GM18870 (cell line): ENCODE data around the gene ATXN1.
A peak's percentile ranks its signal among the peaks of the same experiment; 100 is the strongest.
"Not testable (repeated sequence)": the region's sequence is repeated elsewhere in the genome, so short reads cannot be mapped to it uniquely, and the experiment has no call there.

Experiments used
- ATAC-seq: cut with Tn5 transposase; IDR thresholded peaks from one replicate; pipeline ENCODE4 v1.9.1; 2021; ENCODE audit warnings: moderate library complexity; ENCODE audit not compliant: unreplicated experiment

Gene ATXN1

DNA sequence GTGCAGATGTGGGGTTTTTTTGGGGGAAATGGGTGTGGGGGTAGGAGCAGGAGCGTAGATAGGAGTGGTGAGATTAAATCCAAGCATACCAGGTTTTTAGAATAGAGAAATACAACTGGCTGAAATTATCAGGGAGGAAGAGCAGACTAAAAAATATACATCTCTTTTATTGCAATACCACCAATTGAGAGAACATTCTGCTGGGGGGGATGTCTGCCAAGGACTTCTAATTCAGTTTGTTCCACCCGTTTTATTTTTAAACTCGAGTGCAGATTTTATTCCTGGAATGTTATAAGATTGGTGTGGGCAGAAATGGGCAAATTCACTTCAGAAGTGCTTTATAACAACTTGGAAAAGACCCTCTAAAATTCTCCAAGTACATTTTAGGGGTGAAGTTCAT is 330.2 kb downstream of the ATXN1 start:
- no peak for ATAC-seq

DNA sequence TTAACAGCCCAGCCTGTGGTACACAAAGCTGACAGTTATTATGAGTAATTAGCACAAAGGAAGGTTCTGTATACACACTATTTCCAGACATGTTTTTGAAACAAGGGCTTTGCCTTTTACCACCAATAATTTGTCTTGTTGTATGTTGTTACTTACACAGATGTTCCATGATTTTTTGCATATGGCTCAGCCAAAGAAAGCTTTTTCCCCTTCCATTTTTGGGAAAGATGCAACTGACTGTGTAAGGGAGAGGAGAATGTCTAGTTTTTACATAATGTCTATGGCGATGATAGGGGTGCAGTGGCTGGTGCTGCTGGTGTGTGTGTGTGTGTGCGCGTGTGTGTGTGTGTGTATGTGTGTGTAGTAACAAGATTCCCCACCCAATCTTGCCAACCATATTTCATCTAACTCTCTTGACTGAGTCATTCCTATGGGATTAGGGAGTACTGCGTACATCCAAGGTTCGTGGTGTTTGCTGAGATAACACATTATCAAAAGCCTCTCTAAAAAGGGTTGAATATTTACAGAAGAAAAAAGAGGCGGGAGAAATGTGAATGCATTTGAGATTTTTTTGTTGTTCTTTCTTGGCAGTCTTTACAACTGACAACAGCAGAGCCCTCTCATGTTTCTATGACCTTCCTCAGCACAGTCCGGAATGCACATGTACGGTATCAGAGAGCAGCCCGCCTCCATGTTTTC is 330.7 kb downstream of the ATXN1 start:
- ATAC-seq: no peak

GRCh38 chr6:16429669-16430068 is 331.6 kb downstream of the ATXN1 start:
- no peak for ATAC-seq

GRCh38 chr6:16427124-16427523 is 334.1 kb downstream of the ATXN1 start:
- ATAC-seq: no peak

- ATAC-seq: no peak
Observed at GRCh38 chr6:16425881-16426615, 335.2 kb downstream of the ATXN1 start.

GRCh38 chr6:16421462-16421960 is 339.7 kb downstream of the ATXN1 start:
- ATAC-seq: peak; percentile 10

- peak; percentile 72 for ATAC-seq
Observed at GRCh38 chr6:16420715-16421461, 340.4 kb downstream of the ATXN1 start.

GRCh38 chr6:16420337-16420714 is 340.9 kb downstream of the ATXN1 start:
- peak; percentile 8 for ATAC-seq

DNA sequence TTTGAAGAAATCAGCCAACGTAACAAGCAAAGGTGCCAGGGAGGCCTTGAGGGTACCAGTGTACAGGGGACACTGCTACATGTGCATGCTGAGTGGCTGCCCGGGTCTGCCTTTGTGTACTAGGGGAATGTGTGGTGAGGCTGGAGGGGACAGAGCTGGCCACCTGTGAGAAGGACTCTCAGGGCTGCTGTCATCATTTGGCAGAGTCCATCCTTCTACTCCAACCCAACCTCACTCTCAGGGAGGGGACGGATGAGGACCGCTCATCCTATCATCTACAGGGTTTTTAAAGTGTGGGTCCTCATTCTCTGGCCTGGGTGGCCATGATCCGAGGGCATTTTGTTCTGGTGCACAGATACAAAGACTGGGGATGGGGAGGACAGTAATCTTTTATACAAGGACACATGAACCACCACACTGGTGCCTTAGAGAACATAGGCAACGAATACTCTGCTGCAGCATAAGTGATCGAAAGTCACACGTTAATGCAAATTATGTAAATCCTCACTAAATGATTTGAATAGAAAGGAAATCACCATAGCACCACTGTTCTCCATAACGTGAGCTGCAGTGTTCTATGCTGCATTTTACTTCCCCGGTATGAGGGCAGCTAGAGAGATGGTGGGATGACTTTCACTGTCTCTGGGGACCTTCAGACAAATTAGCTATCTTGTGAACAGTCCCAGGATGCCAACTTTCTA is 341.5 kb downstream of the ATXN1 start:
- ATAC-seq: peak; percentile 63

DNA sequence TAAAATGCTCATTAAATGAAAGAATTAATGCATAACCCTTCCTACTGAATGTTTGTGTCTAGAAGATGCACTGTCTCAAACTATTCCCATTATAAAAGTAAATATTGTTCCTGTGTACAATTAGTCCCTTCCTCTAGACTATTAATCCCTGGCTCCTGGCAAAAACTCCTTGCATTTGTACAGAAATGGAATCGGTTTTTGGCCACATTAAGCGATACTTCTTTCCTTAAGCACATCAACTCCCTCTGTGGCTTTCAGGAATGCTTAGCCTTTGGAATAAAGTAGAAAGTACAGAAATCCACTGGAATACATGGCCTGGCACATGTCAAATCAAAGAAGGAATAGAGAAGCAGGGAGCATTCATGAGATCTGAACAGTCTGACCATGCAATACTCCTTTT is 343.1 kb downstream of the ATXN1 start:
- no peak for ATAC-seq

DNA sequence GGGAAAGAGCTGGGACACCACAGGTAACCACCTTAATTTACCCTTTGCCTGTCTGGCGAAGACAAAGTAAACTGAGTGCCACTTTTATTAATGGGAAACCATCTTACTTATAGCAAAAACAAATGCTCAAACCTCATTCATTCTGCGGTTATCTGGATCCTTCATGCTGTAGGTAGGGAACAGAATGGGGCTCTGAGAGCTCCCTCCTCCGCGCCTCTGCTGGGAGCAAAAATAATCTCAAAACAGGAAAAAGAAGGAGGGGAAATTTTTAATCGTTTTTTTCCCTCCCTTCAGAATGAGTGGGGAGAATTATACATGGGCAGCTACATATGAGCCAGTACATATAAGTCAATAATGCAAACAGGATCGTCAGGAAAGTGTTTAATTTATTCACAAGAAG is 345.6 kb downstream of the ATXN1 start:
- ATAC-seq: no peak

DNA sequence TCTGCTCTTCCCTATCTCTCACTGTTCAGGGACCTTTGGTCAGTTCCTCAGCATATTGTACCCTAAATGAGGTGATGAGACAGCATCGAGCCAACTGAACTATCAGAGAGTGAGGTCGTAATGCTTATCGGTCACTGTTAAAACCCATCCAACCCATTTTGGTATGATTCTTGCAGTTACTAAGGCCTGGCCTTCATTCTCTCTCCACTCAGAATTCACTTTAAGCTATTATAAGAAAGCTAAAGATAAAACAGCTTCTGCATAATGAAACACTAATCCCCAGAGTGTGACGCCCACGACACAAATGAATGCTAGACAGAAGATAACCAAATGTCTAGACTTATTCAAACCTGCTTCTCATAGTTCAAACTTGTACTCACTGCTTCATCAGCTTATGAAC is 347.1 kb downstream of the ATXN1 start:
- ATAC-seq: no peak

- no peak for ATAC-seq
Observed at GRCh38 chr6:16413399-16413798, 347.9 kb downstream of the ATXN1 start.

DNA sequence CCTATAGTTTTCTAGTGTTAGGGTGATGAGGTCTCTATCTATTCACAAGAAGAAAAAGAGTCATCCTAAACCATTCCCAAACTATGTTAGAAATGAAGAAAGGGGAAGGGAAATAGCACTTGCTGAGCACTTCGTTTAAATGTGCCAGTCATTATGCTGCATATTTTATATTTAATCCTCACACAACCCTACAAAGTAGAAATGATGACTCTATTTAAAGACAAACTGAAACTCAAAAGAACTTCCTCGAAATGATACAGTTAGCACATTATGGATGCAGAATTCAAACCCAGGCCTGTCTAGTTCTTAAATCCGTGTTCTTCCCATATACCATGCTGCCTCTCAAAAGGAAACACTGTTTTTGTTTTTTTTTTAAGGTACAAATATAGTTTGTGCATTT is 348.3 kb downstream of the ATXN1 start:
- no peak for ATAC-seq

DNA sequence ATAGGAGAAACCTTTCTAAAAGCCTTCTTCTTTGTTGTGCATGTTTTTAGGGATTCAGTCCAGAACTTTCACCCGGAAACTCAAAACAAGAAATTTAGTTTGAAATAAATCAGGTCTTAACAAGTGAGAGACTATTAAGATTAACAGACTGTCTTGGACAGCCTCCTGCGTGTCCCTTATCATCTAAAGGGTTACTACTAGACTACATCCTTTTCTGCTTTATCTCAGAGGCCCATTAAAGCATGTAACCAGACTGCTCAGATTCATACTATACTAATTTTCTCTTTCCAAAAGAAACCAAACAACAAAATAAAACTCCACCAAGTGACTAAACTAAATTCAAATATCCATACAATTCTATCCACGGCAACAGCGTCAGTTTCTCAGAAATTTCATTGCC is 349.1 kb downstream of the ATXN1 start:
- no peak for ATAC-seq

DNA sequence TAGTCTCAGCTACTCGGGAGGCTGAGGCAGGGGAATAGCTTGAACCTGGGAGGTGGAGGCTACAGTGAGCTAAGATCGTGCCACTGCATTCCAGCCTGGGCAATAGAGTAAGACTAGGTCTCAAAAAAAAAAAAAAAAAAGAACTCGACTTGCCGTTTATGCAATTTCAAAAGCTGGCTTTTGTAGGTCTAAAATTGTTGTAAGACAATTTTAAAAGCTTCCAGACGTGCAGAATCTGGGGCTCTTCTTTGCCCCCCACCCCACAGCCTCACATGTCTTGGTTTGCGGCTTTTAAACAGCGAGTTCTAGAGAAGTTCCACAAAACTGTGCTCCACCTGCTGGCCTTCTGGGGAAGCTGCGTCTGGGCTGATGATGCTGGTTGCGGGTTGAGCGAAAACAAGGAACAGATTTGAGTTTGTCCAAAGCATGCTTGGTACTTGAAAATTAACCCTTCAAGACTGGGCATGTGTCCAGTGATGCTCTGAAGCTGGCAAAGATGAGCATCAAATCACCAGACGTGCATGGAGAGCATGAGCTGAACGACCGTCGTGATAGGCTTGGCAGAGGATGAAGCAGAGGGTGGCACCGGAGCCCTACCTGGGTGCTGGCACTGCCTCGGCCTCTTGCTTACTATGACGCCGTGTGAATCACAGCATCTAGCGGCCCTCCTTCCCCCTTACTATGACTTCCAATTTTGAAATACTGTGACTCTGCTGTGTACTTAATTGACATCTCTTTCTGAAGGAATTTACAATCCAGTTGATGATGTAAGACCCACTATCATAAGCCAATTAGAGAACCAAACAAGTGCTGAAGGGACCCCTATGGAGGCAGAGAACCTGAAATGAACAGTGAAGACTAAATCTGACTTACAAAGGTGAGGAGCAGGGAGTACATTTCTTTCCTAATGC is 351.5 kb downstream of the ATXN1 start:
- ATAC-seq: no peak

DNA sequence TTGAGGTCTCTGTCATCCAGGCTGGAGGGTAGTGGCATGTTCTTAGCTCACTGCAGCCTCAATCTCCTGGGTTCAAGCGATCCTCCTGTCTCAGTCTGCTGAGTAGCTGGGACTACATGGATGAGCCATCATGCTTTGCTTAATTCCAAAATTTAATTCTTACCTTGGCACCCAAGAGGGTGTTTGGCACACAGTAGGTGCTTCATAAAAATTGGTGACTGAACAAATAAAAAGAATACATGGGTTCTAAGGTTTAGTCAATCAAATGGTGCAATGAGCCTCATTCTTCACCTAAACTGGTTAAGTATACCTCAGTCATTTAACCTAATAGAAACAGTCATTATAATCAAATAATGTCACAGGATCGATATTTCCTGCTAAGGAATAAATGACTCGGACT is 352.5 kb downstream of the ATXN1 start:
- ATAC-seq: no peak

GRCh38 chr6:16406966-16407365 is 354.3 kb downstream of the ATXN1 start:
- ATAC-seq: no peak

GRCh38 chr6:16406538-16406937 is 354.7 kb downstream of the ATXN1 start:
- not testable (repeated sequence) for ATAC-seq

- ATAC-seq: no peak
Observed at GRCh38 chr6:16405375-16405774, 355.9 kb downstream of the ATXN1 start.
